Osteocyte (in vitro differentiated cells): ENCODE measurements around the gene OR5H14. TPM values are rescaled to one million over a fixed set of nuclear protein-coding genes. Genes with fewer than 3 reads are reported as not detected.
"Not testable (repeated sequence)": the region's sequence is repeated elsewhere in the genome, so short reads cannot be mapped to it uniquely, and the experiment has no call there.

Experiments used
- DNase-seq: peaks from one replicate; pipeline ENCODE4 v3.0.0; 2021; ENCODE audit warnings: mixed read lengths; ENCODE audit not compliant: unreplicated experiment; ENCODE audit errors: extremely low spot score
- H3K27ac Mint-ChIP-seq: one replicate; pipeline ENCODE4 v1.8.0; 2021; ENCODE audit warnings: mild to moderate bottlenecking, mixed read lengths; ENCODE audit not compliant: unreplicated experiment
- H3K27me3 Mint-ChIP-seq: one replicate; pipeline ENCODE4 v1.8.0; 2021; ENCODE audit warnings: mixed read lengths; ENCODE audit not compliant: unreplicated experiment
- H3K36me3 Mint-ChIP-seq: one replicate; pipeline ENCODE4 v1.8.0; 2021; ENCODE audit warnings: mixed read lengths; ENCODE audit not compliant: unreplicated experiment
- H3K4me1 Mint-ChIP-seq: one replicate; pipeline ENCODE4 v1.8.0; 2021; ENCODE audit warnings: mixed read lengths; ENCODE audit not compliant: unreplicated experiment
- H3K4me3 Mint-ChIP-seq: one replicate; pipeline ENCODE4 v1.8.0; 2021; ENCODE audit warnings: mild to moderate bottlenecking, moderate library complexity, mixed read lengths; ENCODE audit not compliant: unreplicated experiment
- H3K9me3 Mint-ChIP-seq: one replicate; pipeline ENCODE4 v1.8.0; 2021; ENCODE audit warnings: mixed read lengths; ENCODE audit not compliant: unreplicated experiment
- CTCF ChIP-seq: fragments of 200-600 bp; sonication (generic); IDR thresholded peaks from 2 replicates; pipeline ENCODE4 v1.5.0; 2021; ENCODE audit warnings: antibody characterized with exemption, mild to moderate bottlenecking, moderate library complexity
- total RNA-seq: library from RNA; stranded (reverse); gene quantifications from 2 replicates; pipeline ENCODE4 v1.2.1, GENCODE V29; 2021

OR5H14 gene
- total RNA-seq, 1 donor from 2014 or later: not detected

- Mint-ChIP-seq H3K36me3 (no peaks in the 10 kb centered on the region), H3K4me1 (no peaks in the 10 kb centered on the region), H3K27ac (no peak overlapping the region), H3K27me3 (no peaks in the 10 kb centered on the region), H3K4me3 (no peak overlapping the region), H3K9me3 (no peaks in the 10 kb centered on the region)
- TF ChIP-seq CTCF: no peak
- no peak for DNase-seq
Measured at GRCh38 chr3:98172621-98173020, 25.3 kb downstream of the OR5H14 start.

- Mint-ChIP-seq H3K36me3 (no peaks in the 10 kb centered on the region), H3K27ac (no peak overlapping the region), H3K4me1 (no peaks in the 10 kb centered on the region), H3K9me3 (no peaks in the 10 kb centered on the region), H3K27me3 (no peaks in the 10 kb centered on the region), H3K4me3 (no peak overlapping the region)
- no peak for DNase-seq
- TF ChIP-seq CTCF: no peak
Measured at GRCh38 chr3:98180319-98180890, 33.1 kb downstream of the OR5H14 start.

- Mint-ChIP-seq H3K27me3 (no peaks in the 10 kb centered on the region), H3K36me3 (no peaks in the 10 kb centered on the region)
- no peak for TF ChIP-seq CTCF
Measured at GRCh38 chr3:98182196-98182595, 34.9 kb downstream of the OR5H14 start.

GRCh38 chr3:98185180-98185579, 37.9 kb downstream of the OR5H14 start:
- TF ChIP-seq CTCF: no peak
- Mint-ChIP-seq H3K27ac (no peak overlapping the region), H3K36me3 (no peaks in the 10 kb centered on the region), H3K4me1 (no peaks in the 10 kb centered on the region), H3K9me3 (no peaks in the 10 kb centered on the region), H3K27me3 (no peaks in the 10 kb centered on the region), H3K4me3 (no peak overlapping the region)
- DNase-seq: no peak

More at GRCh38 chr3:98182196-98182595, 34.9 kb downstream of the OR5H14 start:
- H3K27ac Mint-ChIP-seq: no peak overlapping the region
- H3K9me3 Mint-ChIP-seq: no peaks in the 10 kb centered on the region
- no peak for DNase-seq
- H3K4me3 Mint-ChIP-seq: no peak overlapping the region
- no peaks in the 10 kb centered on the region for H3K4me1 Mint-ChIP-seq

GRCh38 chr3:98188545-98188944, 41.3 kb downstream of the OR5H14 start:
- Mint-ChIP-seq H3K27me3 (no peaks in the 10 kb centered on the region), H3K4me1 (no peaks in the 10 kb centered on the region), H3K36me3 (no peaks in the 10 kb centered on the region), H3K9me3 (no peaks in the 10 kb centered on the region), H3K4me3 (no peak overlapping the region), H3K27ac (no peak overlapping the region)
- DNase-seq: no peak
- peak; percentile 10 for TF ChIP-seq CTCF

GRCh38 chr3:98190911-98191310, 43.6 kb downstream of the OR5H14 start:
- H3K27ac Mint-ChIP-seq, H3K36me3 Mint-ChIP-seq, H3K27me3 Mint-ChIP-seq: not testable (repeated sequence)

GRCh38 chr3:98196293-98196692, 49.0 kb downstream of the OR5H14 start:
- H3K27me3 Mint-ChIP-seq, H3K4me3 Mint-ChIP-seq, H3K4me1 Mint-ChIP-seq: not testable (repeated sequence)

More at GRCh38 chr3:98190911-98191310, 43.6 kb downstream of the OR5H14 start:
- H3K4me1 Mint-ChIP-seq, DNase-seq, H3K9me3 Mint-ChIP-seq, H3K4me3 Mint-ChIP-seq: not testable (repeated sequence)

More at GRCh38 chr3:98196293-98196692, 49.0 kb downstream of the OR5H14 start:
- H3K27ac Mint-ChIP-seq, H3K36me3 Mint-ChIP-seq, DNase-seq, H3K9me3 Mint-ChIP-seq: not testable (repeated sequence)
